ENCODE measurements around the gene TUBGCP6. TPM values are rescaled to one million over a fixed set of nuclear protein-coding genes. Genes with fewer than 3 reads are reported as not detected.

TUBGCP6 gene
- total RNA-seq, 1 experiment from 2014 or later: 38.6 TPM

GRCh38 chr22:50203288-50203687, 41.5 kb downstream of the TUBGCP6 start:
- intact Hi-C loops (cut with micrococcal nuclease): loop anchor here (10.0 kb wide), 1 partner anchor 268 kb away; no protein-coding TSS in a partner anchor
- Histone ChIP-seq H3K36me3 (ENCODE audit: control insufficient read depth in 1 of 2, insufficient read depth in 2 of 2, low read length in 2 of 2) (peaks cover 2 to 6% of the 10 kb centered on the region in 2 experiments; a peak in 1 of 4 replicates), H3K79me2 (ENCODE audit: insufficient read depth, low read length) (peaks cover 10% of the 10 kb centered on the region), H3K4me3 (replicated peaks in 1 of 2; ENCODE audit: low read depth in 1 of 2, low read length in 2 of 2) (no peak overlapping the region), H3K9ac (ENCODE audit: low read length) (no peak overlapping the region), H3K27ac (ENCODE audit: low read depth, low read length) (no peak overlapping the region), H4K20me1 (ENCODE audit: insufficient read depth) (no peaks in the 10 kb centered on the region), H3K9me2 (ENCODE audit: insufficient read depth) (no peaks in the 10 kb centered on the region), H2AFZ (ENCODE audit: low read depth, low read length, poor library complexity, severe bottlenecking) (no peak overlapping the region), H3K4me2 (ENCODE audit: low read length) (no peak overlapping the region), H3K9me3 (ENCODE audit: control insufficient read depth in 1 of 2, insufficient read depth in 1 of 2, low read depth in 1 of 2, low read length in 2 of 2) (peaks cover 0 to 8% of the 10 kb centered on the region in 2 experiments; a peak in 1 of 4 replicates), H3K27me3 (ENCODE audit: insufficient read depth, low read length) (no peaks in the 10 kb centered on the region), H3K4me1 (ENCODE audit: control insufficient read depth in 1 of 2, insufficient read depth in 2 of 2, low read length in 2 of 2) (peaks cover 9 to 35% of the 10 kb centered on the region in 2 experiments)
- no peak for TF ChIP-seq SRF (IDR thresholded peaks at IDR 0.05; ENCODE audit: low read depth)
- TF ChIP-seq RAD21 (IDR thresholded peaks at IDR 0.05; ENCODE audit: low read depth): no peak
- TF ChIP-seq CTCF (IDR thresholded peaks at IDR 0.05 in 2 of 3, conservative IDR thresholded peaks at IDR 0.05 in 1 of 3; ENCODE audit: borderline replicate concordance in 1 of 3, insufficient read depth in 1 of 3, low read depth in 2 of 3, low read length in 2 of 3): no peak
- TF ChIP-seq POLR2AphosphoS5 (IDR thresholded peaks at IDR 0.05; ENCODE audit: low read depth, low read length): no peak
- no peak for TF ChIP-seq POLR2A (IDR thresholded peaks at IDR 0.05; ENCODE audit: borderline replicate concordance, extremely low read depth, insufficient read depth, insufficient read length)
- no peak for TF ChIP-seq ZFX (IDR thresholded peaks at IDR 0.05)
- TF ChIP-seq, protein P1, sequence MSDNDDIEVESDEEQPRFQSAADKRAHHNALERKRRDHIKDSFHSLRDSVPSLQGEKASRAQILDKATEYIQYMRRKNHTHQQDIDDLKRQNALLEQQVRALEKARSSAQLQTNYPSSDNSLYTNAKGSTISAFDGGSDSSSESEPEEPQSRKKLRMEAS (IDR thresholded peaks at IDR 0.05): no peak
- TF ChIP-seq SIN3A (IDR thresholded peaks at IDR 0.05; ENCODE audit: low read depth): no peak
- no peak for TF ChIP-seq JUND (IDR thresholded peaks at IDR 0.05)
- TF ChIP-seq ELF1 (IDR thresholded peaks at IDR 0.05; ENCODE audit: borderline replicate concordance, low read depth): no peak
- TF ChIP-seq, protein P2, sequence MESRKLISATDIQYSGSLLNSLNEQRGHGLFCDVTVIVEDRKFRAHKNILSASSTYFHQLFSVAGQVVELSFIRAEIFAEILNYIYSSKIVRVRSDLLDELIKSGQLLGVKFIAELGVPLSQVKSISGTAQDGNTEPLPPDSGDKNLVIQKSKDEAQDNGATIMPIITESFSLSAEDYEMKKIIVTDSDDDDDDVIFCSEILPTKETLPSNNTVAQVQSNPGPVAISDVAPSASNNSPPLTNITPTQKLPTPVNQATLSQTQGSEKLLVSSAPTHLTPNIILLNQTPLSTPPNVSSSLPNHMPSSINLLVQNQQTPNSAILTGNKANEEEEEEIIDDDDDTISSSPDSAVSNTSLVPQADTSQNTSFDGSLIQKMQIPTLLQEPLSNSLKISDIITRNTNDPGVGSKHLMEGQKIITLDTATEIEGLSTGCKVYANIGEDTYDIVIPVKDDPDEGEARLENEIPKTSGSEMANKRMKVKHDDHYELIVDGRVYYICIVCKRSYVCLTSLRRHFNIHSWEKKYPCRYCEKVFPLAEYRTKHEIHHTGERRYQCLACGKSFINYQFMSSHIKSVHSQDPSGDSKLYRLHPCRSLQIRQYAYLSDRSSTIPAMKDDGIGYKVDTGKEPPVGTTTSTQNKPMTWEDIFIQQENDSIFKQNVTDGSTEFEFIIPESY (IDR thresholded peaks at IDR 0.05; ENCODE audit: extremely low read depth, insufficient replicate concordance, low read length): no peak
- no peak for TF ChIP-seq CEBPB (IDR thresholded peaks at IDR 0.05; ENCODE audit: low read depth)
- no peak for TF ChIP-seq SP1 (IDR thresholded peaks at IDR 0.05; ENCODE audit: low read depth)
- TF ChIP-seq CBX3 (IDR thresholded peaks at IDR 0.05; ENCODE audit: low read depth): no peak
- no peak for TF ChIP-seq ZNF274 (IDR thresholded peaks at IDR 0.05; ENCODE audit: low read depth, low read length)
- no peak for TF ChIP-seq ATF3 (IDR thresholded peaks at IDR 0.05)
- no peak for TF ChIP-seq EZH2 (IDR thresholded peaks at IDR 0.05)
- no peak for TF ChIP-seq YY1 (IDR thresholded peaks at IDR 0.05; ENCODE audit: extremely low read depth, insufficient replicate concordance, low read depth, low read length)
- no peak for DNase-seq (ENCODE audit: low read depth, low spot score)
- ChIA-PET POLR2A (no interaction called here), CTCF (no interaction called here), RAD21 (ENCODE audit: low non-redundant PET in 1 of 2, low total read pairs in 2 of 2, uncharacterized antibody in 2 of 2, unreplicated experiment in 2 of 2) (no interaction called here)
- no peak for ATAC-seq
- no TSS peak for BruUV-seq (replicated peaks)

All from HCT116 (cell line).